GM19463 (cell line): ENCODE results near the gene TRHDE.

Experiments used
- ATAC-seq: cut with Tn5 transposase; IDR thresholded peaks from one replicate; pipeline ENCODE4 v1.9.1; 2021; ENCODE audit warnings: mild to moderate bottlenecking, moderate library complexity; ENCODE audit not compliant: unreplicated experiment

The TRHDE gene

GRCh38 chr12:72434999-72435398 lies 162.8 kb downstream of the TRHDE start:
- no peak for ATAC-seq

GRCh38 chr12:72442217-72442616 lies 170.0 kb downstream of the TRHDE start:
- no peak for ATAC-seq

GRCh38 chr12:72444125-72444524 lies 172.0 kb downstream of the TRHDE start:
- ATAC-seq: no peak

- ATAC-seq: no peak
Measured at GRCh38 chr12:72444566-72444965, 172.4 kb downstream of the TRHDE start.

- no peak for ATAC-seq
Measured at GRCh38 chr12:72448089-72448488, 175.9 kb downstream of the TRHDE start.

- no peak for ATAC-seq
Measured at GRCh38 chr12:72448805-72449204, 176.6 kb downstream of the TRHDE start.

GRCh38 chr12:72453066-72453465 lies 180.9 kb downstream of the TRHDE start:
- ATAC-seq: no peak

- no peak for ATAC-seq
Measured at GRCh38 chr12:72453550-72453949, 181.4 kb downstream of the TRHDE start.

- ATAC-seq: no peak
Measured at GRCh38 chr12:72464471-72464870, 192.3 kb downstream of the TRHDE start.

GRCh38 chr12:72465155-72465554 lies 193.0 kb downstream of the TRHDE start:
- ATAC-seq: no peak

GRCh38 chr12:72465940-72466630 lies 193.9 kb downstream of the TRHDE start:
- ATAC-seq: no peak

- no peak for ATAC-seq
Measured at GRCh38 chr12:72467985-72468384, 195.8 kb downstream of the TRHDE start.

- no peak for ATAC-seq
Measured at GRCh38 chr12:72468505-72468904, 196.3 kb downstream of the TRHDE start.

- no peak for ATAC-seq
Measured at GRCh38 chr12:72471806-72472205, 199.6 kb downstream of the TRHDE start.

- ATAC-seq: no peak
Measured at GRCh38 chr12:72472350-72472749, 200.2 kb downstream of the TRHDE start.

GRCh38 chr12:72476301-72476700 lies 204.1 kb downstream of the TRHDE start:
- no peak for ATAC-seq

- ATAC-seq: no peak
Measured at GRCh38 chr12:72485017-72485701, 213.0 kb downstream of the TRHDE start.

- no peak for ATAC-seq
Measured at GRCh38 chr12:72491426-72491825, 219.3 kb downstream of the TRHDE start.

GRCh38 chr12:72493407-72493806 lies 221.2 kb downstream of the TRHDE start:
- ATAC-seq: no peak

GRCh38 chr12:72498354-72498753 lies 226.2 kb downstream of the TRHDE start:
- no peak for ATAC-seq

GRCh38 chr12:72499244-72499643 lies 227.1 kb downstream of the TRHDE start:
- no peak for ATAC-seq

GRCh38 chr12:72502546-72502945 lies 230.4 kb downstream of the TRHDE start:
- no peak for ATAC-seq

GRCh38 chr12:72505227-72505626 lies 233.1 kb downstream of the TRHDE start:
- no peak for ATAC-seq
